Thyroid gland (tissue), 4 donors: ENCODE results near the gene ALPK3.

Experiments used
- POLR2A ChIP-seq, 2 donors: fragments of 450-650 bp; IDR thresholded peaks; one replicate each; pipeline ENCODE4 v1.6.1; 2017; ENCODE audit warnings: antibody characterized with exemption in 2 of 2, mild to moderate bottlenecking in 2 of 2, moderate library complexity in 1 of 2
- TF ChIP-seq, protein P1 (sequence below), 6 experiments: fragments of 200-600 bp in 3 of 6; fragments of 450-650 bp in 3 of 6; sonication (generic) in 3 of 6; IDR thresholded peaks; one replicate each; pipeline ENCODE4 v1.5.1; 2016 to 2019; ENCODE audit warnings: antibody characterized with exemption in 6 of 6, mild to moderate bottlenecking in 2 of 6, inconsistent platforms in 1 of 6, moderate library complexity in 1 of 6

DNA sequence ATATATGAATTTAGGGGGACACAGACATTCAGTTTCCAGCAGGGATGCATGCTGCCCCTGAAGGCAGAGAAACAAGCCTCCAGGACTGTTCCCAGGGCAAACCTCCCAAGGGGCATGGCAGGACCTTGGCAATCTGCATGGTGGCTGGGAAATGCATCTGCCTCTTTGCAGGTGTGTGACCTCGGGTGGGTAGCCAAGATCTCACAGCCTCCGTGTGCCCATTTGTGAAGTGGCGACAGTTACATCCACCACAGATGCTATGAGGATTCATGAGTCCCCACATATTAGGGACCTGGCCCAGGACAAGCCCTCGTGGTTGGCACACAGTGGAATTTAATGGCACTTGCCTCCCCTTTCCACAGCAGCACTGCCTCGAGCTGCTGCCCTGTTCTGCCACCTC is 97.2 kb downstream of the ALPK3 start:
- no peak for TF ChIP-seq POLR2A (IDR thresholded peaks at IDR 0.05)
- TF ChIP-seq, protein P1, sequence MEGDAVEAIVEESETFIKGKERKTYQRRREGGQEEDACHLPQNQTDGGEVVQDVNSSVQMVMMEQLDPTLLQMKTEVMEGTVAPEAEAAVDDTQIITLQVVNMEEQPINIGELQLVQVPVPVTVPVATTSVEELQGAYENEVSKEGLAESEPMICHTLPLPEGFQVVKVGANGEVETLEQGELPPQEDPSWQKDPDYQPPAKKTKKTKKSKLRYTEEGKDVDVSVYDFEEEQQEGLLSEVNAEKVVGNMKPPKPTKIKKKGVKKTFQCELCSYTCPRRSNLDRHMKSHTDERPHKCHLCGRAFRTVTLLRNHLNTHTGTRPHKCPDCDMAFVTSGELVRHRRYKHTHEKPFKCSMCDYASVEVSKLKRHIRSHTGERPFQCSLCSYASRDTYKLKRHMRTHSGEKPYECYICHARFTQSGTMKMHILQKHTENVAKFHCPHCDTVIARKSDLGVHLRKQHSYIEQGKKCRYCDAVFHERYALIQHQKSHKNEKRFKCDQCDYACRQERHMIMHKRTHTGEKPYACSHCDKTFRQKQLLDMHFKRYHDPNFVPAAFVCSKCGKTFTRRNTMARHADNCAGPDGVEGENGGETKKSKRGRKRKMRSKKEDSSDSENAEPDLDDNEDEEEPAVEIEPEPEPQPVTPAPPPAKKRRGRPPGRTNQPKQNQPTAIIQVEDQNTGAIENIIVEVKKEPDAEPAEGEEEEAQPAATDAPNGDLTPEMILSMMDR (IDR thresholded peaks at IDR 0.05) = no peak
